ENCODE results near the gene AIG1. TPM values are rescaled to one million over a fixed set of nuclear protein-coding genes. Genes with fewer than 3 reads are reported as not detected.
"Not testable (repeated sequence)": the region's sequence is repeated elsewhere in the genome, so short reads cannot be mapped to it uniquely, and the experiment has no call there.

The AIG1 gene
- total RNA-seq, 2 experiments from 2014 or later, result 11.7 to 12.1 TPM

- ChIA-PET CTCF (interaction anchor here (1.2 to 1.6 kb wide), 2 partner anchors 78 to 90 kb away, joined by 3 to 6 read pairs; no protein-coding TSS in a partner anchor), POLR2A (no interaction called here)
- Mint-ChIP-seq H3K9me3 (no peaks in the 10 kb centered on the region), H3K4me1 (peaks cover 2% of the 10 kb centered on the region), H3K27me3 (no peaks in the 10 kb centered on the region), H3K4me3 (no peak overlapping the region), H3K27ac (no peak overlapping the region), H3K36me3 (ENCODE audit: low read depth) (no peaks in the 10 kb centered on the region)
- peak; percentile 40 for DNase-seq
Observed at GRCh38 chr6:143337201-143337949, 276.7 kb downstream of the AIG1 start.

GRCh38 chr6:143339223-143339622 is 278.5 kb downstream of the AIG1 start:
- CTCF ChIA-PET, result interaction anchor here (0.8 kb wide), 1 partner anchor 88 kb away, joined by 4 read pairs; no protein-coding TSS in a partner anchor
- no peaks in the 10 kb centered on the region for H3K36me3 Mint-ChIP-seq (ENCODE audit: low read depth)
- H3K4me3 Mint-ChIP-seq, result no peak overlapping the region
- H3K9me3 Mint-ChIP-seq, result no peaks in the 10 kb centered on the region
- POLR2A ChIA-PET, result no interaction called here
- peaks cover 2% of the 10 kb centered on the region for H3K4me1 Mint-ChIP-seq
- DNase-seq, result no peak
- peak overlapping the region; percentile 10 for H3K27ac Mint-ChIP-seq
- no peaks in the 10 kb centered on the region for H3K27me3 Mint-ChIP-seq

- H3K9me3 Mint-ChIP-seq; H3K4me1 Mint-ChIP-seq; H3K27ac Mint-ChIP-seq; CTCF ChIA-PET; H3K27me3 Mint-ChIP-seq; DNase-seq; H3K36me3 Mint-ChIP-seq (ENCODE audit: low read depth); H3K4me3 Mint-ChIP-seq; POLR2A ChIA-PET: not testable (repeated sequence)
Observed at GRCh38 chr6:143345477-143345876, 284.8 kb downstream of the AIG1 start.

- H3K9me3 Mint-ChIP-seq, result no peaks in the 10 kb centered on the region
- ChIA-PET CTCF (no interaction called here), POLR2A (no interaction called here)
- H3K4me1 Mint-ChIP-seq, result no peaks in the 10 kb centered on the region
- H3K27me3 Mint-ChIP-seq, result no peaks in the 10 kb centered on the region
- no peak overlapping the region for H3K4me3 Mint-ChIP-seq
- no peaks in the 10 kb centered on the region for H3K36me3 Mint-ChIP-seq (ENCODE audit: low read depth)
- no peak overlapping the region for H3K27ac Mint-ChIP-seq
- DNase-seq, result no peak
Observed at GRCh38 chr6:143346004-143346403, 285.3 kb downstream of the AIG1 start.

GRCh38 chr6:143348531-143348930 is 287.8 kb downstream of the AIG1 start:
- no peak overlapping the region for H3K27ac Mint-ChIP-seq
- H3K4me1 Mint-ChIP-seq, result no peaks in the 10 kb centered on the region
- H3K36me3 Mint-ChIP-seq (ENCODE audit: low read depth), result no peaks in the 10 kb centered on the region
- H3K4me3 Mint-ChIP-seq, result no peak overlapping the region
- CTCF ChIA-PET, result no interaction called here
- POLR2A ChIA-PET, result no interaction called here
- H3K9me3 Mint-ChIP-seq, result peaks cover 2% of the 10 kb centered on the region
- DNase-seq, result no peak
- no peaks in the 10 kb centered on the region for H3K27me3 Mint-ChIP-seq

GRCh38 chr6:143349530-143349929 is 288.8 kb downstream of the AIG1 start:
- H3K36me3 Mint-ChIP-seq (ENCODE audit: low read depth), result no peaks in the 10 kb centered on the region
- no peak overlapping the region for H3K27ac Mint-ChIP-seq
- H3K27me3 Mint-ChIP-seq, result no peaks in the 10 kb centered on the region
- H3K4me3 Mint-ChIP-seq, result no peak overlapping the region
- no peak for DNase-seq
- POLR2A ChIA-PET, result no interaction called here
- peaks cover 4% of the 10 kb centered on the region for H3K9me3 Mint-ChIP-seq
- CTCF ChIA-PET, result interaction anchor here (1.0 kb wide), 1 partner anchor 38 kb away, joined by 4 read pairs; no protein-coding TSS in a partner anchor
- no peaks in the 10 kb centered on the region for H3K4me1 Mint-ChIP-seq

GRCh38 chr6:143356101-143356880 is 295.6 kb downstream of the AIG1 start:
- Mint-ChIP-seq H3K36me3 (ENCODE audit: low read depth) (no peaks in the 10 kb centered on the region), H3K27me3 (no peaks in the 10 kb centered on the region), H3K9me3 (peaks cover 4% of the 10 kb centered on the region), H3K4me3 (no peak overlapping the region), H3K27ac (no peak overlapping the region), H3K4me1 (no peaks in the 10 kb centered on the region)
- CTCF ChIA-PET, result no interaction called here
- DNase-seq, result no peak
- POLR2A ChIA-PET, result no interaction called here

GRCh38 chr6:143357152-143357551 is 296.5 kb downstream of the AIG1 start:
- H3K27ac Mint-ChIP-seq, result no peak overlapping the region
- no peak for DNase-seq
- H3K9me3 Mint-ChIP-seq, result peaks cover 4% of the 10 kb centered on the region
- H3K36me3 Mint-ChIP-seq (ENCODE audit: low read depth), result no peaks in the 10 kb centered on the region
- ChIA-PET POLR2A (no interaction called here), CTCF (no interaction called here)
- H3K27me3 Mint-ChIP-seq, result no peaks in the 10 kb centered on the region
- no peaks in the 10 kb centered on the region for H3K4me1 Mint-ChIP-seq
- no peak overlapping the region for H3K4me3 Mint-ChIP-seq

- Mint-ChIP-seq H3K36me3 (ENCODE audit: low read depth) (no peaks in the 10 kb centered on the region), H3K4me1 (no peaks in the 10 kb centered on the region), H3K9me3 (peaks cover 2% of the 10 kb centered on the region), H3K27ac (no peak overlapping the region), H3K27me3 (no peaks in the 10 kb centered on the region), H3K4me3 (no peak overlapping the region)
- CTCF ChIA-PET, result no interaction called here
- no peak for DNase-seq
- POLR2A ChIA-PET, result no interaction called here
Observed at GRCh38 chr6:143357561-143358255, 297.0 kb downstream of the AIG1 start.

GRCh38 chr6:143361536-143362191 is 301.0 kb downstream of the AIG1 start:
- no peaks in the 10 kb centered on the region for H3K4me1 Mint-ChIP-seq
- no peak overlapping the region for H3K27ac Mint-ChIP-seq
- no peak for DNase-seq
- peaks cover 3% of the 10 kb centered on the region for H3K27me3 Mint-ChIP-seq
- POLR2A ChIA-PET, result no interaction called here
- H3K9me3 Mint-ChIP-seq, result no peaks in the 10 kb centered on the region
- no peak overlapping the region for H3K4me3 Mint-ChIP-seq
- no peaks in the 10 kb centered on the region for H3K36me3 Mint-ChIP-seq (ENCODE audit: low read depth)
- CTCF ChIA-PET, result no interaction called here

GRCh38 chr6:143362192-143362558 is 301.5 kb downstream of the AIG1 start:
- Mint-ChIP-seq H3K4me1 (no peaks in the 10 kb centered on the region), H3K27ac (no peak overlapping the region), H3K4me3 (no peak overlapping the region), H3K36me3 (ENCODE audit: low read depth) (no peaks in the 10 kb centered on the region), H3K27me3 (peaks cover 3% of the 10 kb centered on the region), H3K9me3 (no peaks in the 10 kb centered on the region)
- POLR2A ChIA-PET, result no interaction called here
- CTCF ChIA-PET, result no interaction called here
- DNase-seq, result no peak

- CTCF ChIA-PET, result no interaction called here
- H3K27ac Mint-ChIP-seq, result no peak overlapping the region
- POLR2A ChIA-PET, result no interaction called here
Observed at GRCh38 chr6:143363299-143363698, 302.6 kb downstream of the AIG1 start.

GRCh38 chr6:143368426-143368825 is 307.7 kb downstream of the AIG1 start:
- DNase-seq, result no peak
- POLR2A ChIA-PET, result no interaction called here
- Mint-ChIP-seq H3K4me1 (no peaks in the 10 kb centered on the region), H3K9me3 (no peaks in the 10 kb centered on the region), H3K27me3 (peaks cover 3% of the 10 kb centered on the region), H3K27ac (no peak overlapping the region), H3K4me3 (no peak overlapping the region), H3K36me3 (ENCODE audit: low read depth) (no peaks in the 10 kb centered on the region)
- CTCF ChIA-PET, result no interaction called here

More at GRCh38 chr6:143363299-143363698, 302.6 kb downstream of the AIG1 start:
- DNase-seq, result no peak
- Mint-ChIP-seq H3K36me3 (ENCODE audit: low read depth) (no peaks in the 10 kb centered on the region), H3K4me3 (no peak overlapping the region), H3K27me3 (peaks cover 3% of the 10 kb centered on the region), H3K4me1 (no peaks in the 10 kb centered on the region), H3K9me3 (no peaks in the 10 kb centered on the region)
